ENCODE results near the gene PRF1. TPM values are rescaled to one million over a fixed set of nuclear protein-coding genes. Genes with fewer than 3 reads are reported as not detected.
A peak's percentile ranks its signal among the peaks of the same experiment; 100 is the strongest.

PRF1 gene
- total and polyA plus RNA-seq, 10 donors, result 6.6 to 79.6 (median 54.6) TPM

DNA sequence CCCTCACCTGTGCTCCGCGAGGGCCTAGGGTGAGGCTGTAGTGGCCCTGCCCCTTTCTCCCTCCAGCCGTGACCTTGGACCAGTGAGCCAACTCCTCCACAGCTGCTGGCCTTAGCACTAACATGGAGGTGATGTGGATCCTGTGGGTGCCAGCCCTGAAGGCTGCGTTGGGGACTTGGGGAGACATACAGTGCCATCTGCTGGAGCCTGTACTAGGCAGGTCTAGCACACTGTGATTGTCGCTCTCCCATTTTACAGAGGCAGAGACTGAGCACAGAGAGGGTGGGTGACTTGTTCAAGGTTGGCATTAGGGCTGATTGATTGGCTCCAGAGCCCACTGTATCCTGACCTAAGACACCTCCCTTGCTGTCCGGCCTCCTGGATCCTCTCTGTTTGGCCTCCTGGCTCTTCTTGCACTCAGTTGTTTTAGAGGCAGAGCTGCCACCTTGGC, 37.6 kb downstream of the PRF1 start:
- intact Hi-C loops (cut with DNase I; ENCODE audit: low total_unique reads), result no loop called here
- Histone ChIP-seq H3K4me1 (peaks cover 0 to 56% (median 22%) of the 10 kb centered on the region in 6 donors), H3K36me3 (peaks cover 0 to 46% (median 1%) of the 10 kb centered on the region in 6 donors), H3K27ac (peak overlapping the region in 1 of 8 donors; percentile 33), H3K9me3 (no peaks in the 10 kb centered on the region), H3K4me3 (no peak overlapping the region), H3K27me3 (replicated peaks in 1 of 7) (no peaks in the 10 kb centered on the region)
- TF ChIP-seq POLR2AphosphoS5 (IDR thresholded peaks at IDR 0.05), result no peak
- no peak for TF ChIP-seq POLR2A (IDR thresholded peaks at IDR 0.05)
- TF ChIP-seq, protein P1, sequence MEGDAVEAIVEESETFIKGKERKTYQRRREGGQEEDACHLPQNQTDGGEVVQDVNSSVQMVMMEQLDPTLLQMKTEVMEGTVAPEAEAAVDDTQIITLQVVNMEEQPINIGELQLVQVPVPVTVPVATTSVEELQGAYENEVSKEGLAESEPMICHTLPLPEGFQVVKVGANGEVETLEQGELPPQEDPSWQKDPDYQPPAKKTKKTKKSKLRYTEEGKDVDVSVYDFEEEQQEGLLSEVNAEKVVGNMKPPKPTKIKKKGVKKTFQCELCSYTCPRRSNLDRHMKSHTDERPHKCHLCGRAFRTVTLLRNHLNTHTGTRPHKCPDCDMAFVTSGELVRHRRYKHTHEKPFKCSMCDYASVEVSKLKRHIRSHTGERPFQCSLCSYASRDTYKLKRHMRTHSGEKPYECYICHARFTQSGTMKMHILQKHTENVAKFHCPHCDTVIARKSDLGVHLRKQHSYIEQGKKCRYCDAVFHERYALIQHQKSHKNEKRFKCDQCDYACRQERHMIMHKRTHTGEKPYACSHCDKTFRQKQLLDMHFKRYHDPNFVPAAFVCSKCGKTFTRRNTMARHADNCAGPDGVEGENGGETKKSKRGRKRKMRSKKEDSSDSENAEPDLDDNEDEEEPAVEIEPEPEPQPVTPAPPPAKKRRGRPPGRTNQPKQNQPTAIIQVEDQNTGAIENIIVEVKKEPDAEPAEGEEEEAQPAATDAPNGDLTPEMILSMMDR (IDR thresholded peaks at IDR 0.05 in 8 of 11, conservative IDR thresholded peaks at IDR 0.05 in 3 of 11), result no peak
- WGBS, 5 donors, result 66 to 94% (median 81%) methylated on average over 5 to 6 of the region's 6 CpGs
- no peak for DNase-seq

DNA sequence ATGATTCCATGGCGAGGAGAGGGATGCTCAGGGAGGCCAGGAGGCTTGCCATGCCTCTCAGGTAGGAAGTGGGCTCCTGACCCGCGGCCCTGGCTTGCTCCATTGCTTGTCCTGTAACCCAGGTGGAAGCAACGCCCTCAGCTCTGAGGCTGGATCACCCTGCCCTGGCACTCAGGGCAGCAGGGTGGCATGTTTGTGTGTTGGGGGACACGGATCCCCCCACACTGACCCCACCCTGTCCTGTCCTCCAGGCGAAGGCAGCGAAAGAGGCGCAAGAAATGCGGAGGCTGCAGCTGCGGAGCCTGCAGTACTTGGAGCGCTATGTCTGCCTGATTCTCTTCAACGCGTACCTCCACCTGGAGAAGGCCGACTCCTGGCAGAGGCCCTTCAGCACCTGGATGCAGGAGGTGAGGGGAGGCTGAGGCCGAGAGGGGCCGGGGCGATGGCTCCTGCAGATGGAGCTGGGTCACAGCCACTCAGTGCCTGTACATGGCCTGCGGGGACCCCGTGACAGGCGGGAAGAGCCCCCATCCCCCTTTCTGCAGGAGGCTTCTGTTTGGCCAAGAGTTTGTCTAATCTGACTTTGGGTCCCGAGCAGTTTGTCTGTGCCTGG, 38.3 kb downstream of the PRF1 start:
- Histone ChIP-seq H3K36me3 (peaks cover 0 to 39% (median 1%) of the 10 kb centered on the region in 6 donors), H3K4me3 (no peak overlapping the region), H3K4me1 (peaks cover 0 to 63% (median 25%) of the 10 kb centered on the region in 6 donors), H3K9me3 (no peaks in the 10 kb centered on the region), H3K27ac (peak overlapping the region in 1 of 8 donors; percentile 33), H3K27me3 (replicated peaks in 1 of 7) (no peaks in the 10 kb centered on the region)
- no peak for DNase-seq
- TF ChIP-seq POLR2A (IDR thresholded peaks at IDR 0.05) (no peak), POLR2AphosphoS5 (IDR thresholded peaks at IDR 0.05) (no peak)
- TF ChIP-seq, protein P1 (IDR thresholded peaks at IDR 0.05 in 8 of 11, conservative IDR thresholded peaks at IDR 0.05 in 3 of 11), result no peak
- intact Hi-C loops (cut with DNase I; ENCODE audit: low total_unique reads), result no loop called here
- WGBS, 5 donors, result 93 to 98% (median 95%) methylated on average over 7 to 21 of the region's 21 CpGs

DNA sequence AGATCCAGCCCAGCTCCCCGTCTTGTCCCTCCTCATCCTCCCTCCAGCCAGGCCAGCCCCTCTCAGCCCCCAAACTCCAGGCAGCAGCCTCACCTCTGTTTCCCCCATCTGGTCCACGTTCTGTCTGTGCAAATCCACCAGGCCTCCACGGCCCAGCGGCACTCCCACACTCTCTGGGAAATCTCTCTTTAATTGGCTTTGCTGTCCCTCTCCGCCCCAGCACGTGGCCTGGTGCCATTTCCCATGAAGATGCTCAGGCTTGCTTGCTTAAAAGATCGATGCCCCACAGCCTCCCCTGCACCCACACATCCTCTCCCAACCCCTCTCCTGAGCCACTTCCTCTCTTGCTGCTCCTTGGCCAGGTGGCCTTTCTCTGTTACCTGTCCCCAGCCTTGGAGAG, 39.3 kb downstream of the PRF1 start:
- Histone ChIP-seq H3K9me3 (no peaks in the 10 kb centered on the region), H3K4me1 (peaks cover 0 to 73% (median 32%) of the 10 kb centered on the region in 6 donors), H3K27me3 (replicated peaks in 1 of 7) (no peaks in the 10 kb centered on the region), H3K36me3 (peaks cover 0 to 34% (median 1%) of the 10 kb centered on the region in 6 donors), H3K4me3 (no peak overlapping the region), H3K27ac (no peak overlapping the region)
- DNase-seq, result peak; percentile 64
- TF ChIP-seq, protein P1 (IDR thresholded peaks at IDR 0.05 in 8 of 11, conservative IDR thresholded peaks at IDR 0.05 in 3 of 11), result no peak
- no peak for TF ChIP-seq POLR2A (IDR thresholded peaks at IDR 0.05)
- TF ChIP-seq POLR2AphosphoS5 (IDR thresholded peaks at IDR 0.05), result no peak
- intact Hi-C loops (cut with DNase I; ENCODE audit: low total_unique reads), result no loop called here
- 63 to 86% (median 72%) methylated on average over 7 of the region's 7 CpGs for WGBS, 5 donors

DNA sequence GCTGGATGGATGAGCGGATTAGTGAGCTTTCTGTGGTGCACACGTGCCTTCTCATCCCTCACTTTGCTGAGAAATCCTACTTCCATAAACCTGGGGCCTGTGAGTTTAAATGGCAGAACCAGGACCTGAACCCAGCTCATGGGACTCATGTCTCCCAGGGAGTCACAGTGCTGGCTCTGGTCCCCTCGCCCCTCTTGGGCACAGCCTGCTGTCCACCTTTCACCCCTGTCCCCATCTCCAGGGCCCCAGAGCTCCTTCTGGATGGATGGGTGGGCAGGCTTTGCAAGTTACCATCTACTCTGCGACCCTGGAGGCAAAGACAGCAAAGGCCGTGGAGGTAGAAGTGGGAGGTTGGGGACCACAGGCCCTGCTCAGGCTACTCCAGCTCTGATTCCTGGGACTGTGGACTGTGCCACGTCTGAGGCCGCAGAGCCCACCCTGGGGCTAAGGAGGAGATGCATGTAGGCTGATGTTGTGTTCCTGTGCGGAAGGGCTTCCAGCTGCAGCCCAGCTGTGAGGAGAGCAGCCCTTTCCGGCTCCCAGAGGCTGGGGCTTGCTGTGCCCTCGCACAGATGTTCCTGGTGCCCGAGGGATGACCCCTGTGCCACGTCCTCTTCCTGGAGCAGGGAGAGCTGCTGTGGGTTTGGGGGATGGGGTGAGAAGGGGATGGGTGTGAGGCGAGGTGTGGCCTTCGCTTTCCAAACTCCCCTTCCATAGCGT, 40.3 kb downstream of the PRF1 start:
- TF ChIP-seq POLR2AphosphoS5 (IDR thresholded peaks at IDR 0.05), result peak; percentile 45 to 66 (median 59)
- TF ChIP-seq, protein P1 (IDR thresholded peaks at IDR 0.05 in 8 of 11, conservative IDR thresholded peaks at IDR 0.05 in 3 of 11), result no peak
- Histone ChIP-seq H3K27me3 (replicated peaks in 1 of 7) (no peaks in the 10 kb centered on the region), H3K27ac (no peak overlapping the region), H3K9me3 (no peaks in the 10 kb centered on the region), H3K4me3 (no peak overlapping the region), H3K4me1 (peaks cover 0 to 74% (median 32%) of the 10 kb centered on the region in 6 donors), H3K36me3 (peaks cover 0 to 35% (median 1%) of the 10 kb centered on the region in 6 donors)
- peak; percentile 67 for DNase-seq
- WGBS, 5 donors, result 73 to 87% (median 74%) methylated on average over 13 to 15 of the region's 15 CpGs
- intact Hi-C loops (cut with DNase I; ENCODE audit: low total_unique reads), result no loop called here

Data from spleen (tissue), 11 donors.